Activated gamma-delta T cell treated with Interleukin-2 at 50 U/mL for 16 hours (primary cell): ENCODE measurements around the gene LSMEM2.
"Not testable (repeated sequence)": the region's sequence is repeated elsewhere in the genome, so short reads cannot be mapped to it uniquely, and the experiment has no call there.

Source experiments
- DNase-seq: peaks from one replicate; pipeline ENCODE4 v3.0.0-alpha.2; 2020

LSMEM2 gene

GRCh38 chr3:50278880-50279224 lies at the start of gene LSMEM2:
LSMEM2 (plus strand) TSS chr3:50279087; CDS start chr3:50279114, 27 bp downstream.
- no peak for DNase-seq

DNA sequence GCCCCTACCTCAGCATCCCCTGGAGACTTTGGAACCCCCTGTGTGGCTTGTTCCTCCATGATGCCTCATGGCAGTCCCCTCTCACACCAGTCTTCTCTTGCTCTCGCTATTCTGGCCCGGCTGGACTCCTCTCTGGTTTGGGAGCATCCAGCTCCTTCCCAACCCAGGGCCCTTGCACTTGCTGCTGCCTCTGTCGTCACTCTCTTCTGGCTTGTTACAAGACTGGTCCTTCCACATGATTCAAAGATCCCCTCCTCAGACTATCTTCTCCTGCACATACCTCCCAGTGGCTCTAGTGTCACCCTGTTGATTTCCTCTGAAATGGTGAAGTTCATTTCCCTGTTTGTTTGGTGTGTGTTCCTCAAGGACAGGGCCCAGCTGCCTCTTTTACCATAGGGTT lies 49.4 kb upstream of the LSMEM2 start:
- no peak for DNase-seq

DNA sequence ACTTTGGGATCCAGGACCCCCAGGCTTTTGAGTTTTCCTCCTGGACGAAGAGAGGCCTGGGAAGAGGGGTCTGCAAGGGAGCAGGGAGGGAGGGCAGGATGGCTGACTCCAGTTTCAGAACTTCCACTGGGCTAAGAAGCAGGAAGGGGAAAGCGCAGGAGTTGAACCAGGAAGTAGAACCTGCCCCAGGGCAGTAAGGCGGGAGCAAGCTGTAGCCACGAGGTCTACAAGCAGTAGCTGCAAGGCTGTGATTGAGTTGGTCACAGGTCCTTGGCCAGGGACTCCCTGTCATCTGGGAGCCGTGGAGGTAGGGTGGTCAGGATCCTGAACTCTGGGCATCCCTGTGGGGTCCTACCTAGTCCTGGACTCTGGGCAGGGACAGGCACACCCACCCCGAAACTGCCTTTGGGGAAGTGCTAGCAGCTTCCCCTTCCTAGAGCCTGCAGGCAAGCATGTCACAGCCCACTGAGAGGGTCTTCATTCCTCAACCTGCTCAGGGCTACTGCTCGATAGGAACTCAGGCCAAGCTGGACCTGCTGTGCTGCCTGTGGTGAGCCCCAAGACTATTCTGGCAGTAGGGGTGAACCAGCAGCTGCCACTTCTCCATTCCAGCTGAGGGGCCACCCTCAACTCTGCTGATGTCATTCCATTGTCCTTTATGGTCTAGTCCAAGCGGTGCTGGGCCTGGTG lies 48.6 kb upstream of the LSMEM2 start:
- no peak for DNase-seq

- DNase-seq = no peak
Observed at GRCh38 chr3:50230794-50231125, 48.1 kb upstream of the LSMEM2 start.

DNA sequence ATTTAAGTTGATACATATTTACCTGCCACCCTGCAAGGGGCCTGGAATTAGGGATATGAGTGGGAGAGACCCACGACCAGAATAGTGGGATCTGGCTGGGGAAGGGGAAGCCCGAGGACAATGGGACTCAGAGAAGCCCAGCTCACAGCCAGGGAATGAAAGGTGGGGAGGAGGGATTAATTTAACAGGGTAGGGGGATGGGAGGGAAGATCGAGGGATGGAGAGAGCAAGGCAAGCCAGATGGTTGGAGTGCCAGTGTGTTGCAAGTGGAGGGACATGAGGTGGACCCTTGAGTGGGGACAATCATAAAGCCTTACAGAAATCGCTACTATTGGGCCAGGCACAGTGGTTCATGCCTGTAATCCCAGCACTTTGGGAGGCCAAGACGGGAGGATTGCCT lies 47.3 kb upstream of the LSMEM2 start:
- DNase-seq = no peak

DNA sequence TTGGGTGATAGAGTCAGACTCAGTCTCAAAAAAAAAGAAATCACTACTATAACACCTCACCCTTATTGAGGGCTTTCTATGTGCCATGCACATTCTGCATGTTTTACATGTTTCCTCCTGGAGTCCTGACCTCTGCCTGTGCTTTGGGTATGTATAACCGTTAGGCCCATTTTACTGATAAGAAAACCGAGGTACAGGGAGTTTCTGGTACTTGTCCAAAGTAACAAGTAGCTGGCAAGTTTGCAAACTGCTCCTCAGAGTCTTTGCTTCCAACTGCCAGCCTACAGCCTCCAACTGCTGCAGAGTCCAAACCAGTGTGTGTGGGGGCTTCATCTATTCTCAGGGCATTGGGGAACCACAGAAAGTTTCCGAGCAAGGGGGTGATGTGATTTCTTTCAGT lies 46.6 kb upstream of the LSMEM2 start:
- no peak for DNase-seq

DNA sequence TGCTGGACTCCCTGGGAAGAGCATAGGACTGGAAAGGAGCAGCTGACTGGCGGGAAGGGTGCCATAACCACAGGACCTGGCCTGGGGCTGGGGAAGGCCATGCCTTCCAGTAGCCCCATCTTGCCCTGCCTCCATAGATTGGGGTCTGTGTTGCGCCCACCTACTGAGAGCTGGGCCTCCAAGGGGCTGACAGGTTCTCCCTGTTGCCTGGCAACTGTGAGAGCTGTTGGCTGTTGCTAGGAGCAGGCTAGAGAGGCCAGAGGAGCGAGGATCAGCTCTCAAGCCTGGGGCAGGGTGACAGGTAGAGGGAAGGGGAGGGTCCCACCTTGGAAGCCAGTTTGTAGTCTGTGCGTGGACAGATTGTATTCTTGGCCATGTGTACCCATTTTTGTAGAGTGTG lies 45.7 kb upstream of the LSMEM2 start:
- DNase-seq = no peak

- peak; percentile 99 for DNase-seq
Observed at GRCh38 chr3:50235716-50236483, 43.0 kb upstream of the LSMEM2 start, which contains the start of gene GNAI2. GNAI2 (plus strand) TSS chr3:50236204; CDS start chr3:50236336, 132 bp downstream.

DNA sequence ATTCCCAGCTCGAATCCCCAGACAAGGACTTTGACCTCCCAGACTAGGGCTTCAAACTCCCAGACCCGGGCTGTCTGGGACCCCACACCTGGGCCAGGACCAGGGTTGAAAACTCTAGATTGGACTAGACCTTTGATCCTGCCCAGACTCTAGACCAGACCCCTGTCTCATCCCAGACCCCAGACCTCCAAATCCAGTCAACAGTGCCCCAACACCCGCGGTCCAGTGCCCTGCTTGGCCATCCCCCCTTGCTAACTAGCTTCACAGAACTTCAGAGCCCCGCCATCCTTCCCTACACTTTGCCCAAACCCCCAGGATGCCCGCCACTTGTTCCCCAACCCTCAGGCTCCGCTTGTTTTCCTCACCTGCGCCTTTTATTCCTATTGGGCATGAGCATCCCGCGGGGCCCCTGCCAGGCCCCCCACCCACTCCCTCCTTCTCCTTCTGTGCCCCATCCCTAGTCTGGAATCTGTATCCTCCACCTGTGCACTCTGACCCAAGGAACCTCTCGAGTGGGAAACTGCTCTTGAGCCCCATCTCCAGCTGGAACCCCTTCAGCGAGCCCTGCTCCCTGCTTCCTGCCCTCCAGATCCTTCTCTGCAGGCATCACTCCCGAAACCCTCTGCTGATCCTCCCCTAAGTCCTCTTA lies 42.3 kb upstream of the LSMEM2 start:
- DNase-seq = no peak

- peak; percentile 27 for DNase-seq
Observed at GRCh38 chr3:50237133-50237651, 41.7 kb upstream of the LSMEM2 start.

DNA sequence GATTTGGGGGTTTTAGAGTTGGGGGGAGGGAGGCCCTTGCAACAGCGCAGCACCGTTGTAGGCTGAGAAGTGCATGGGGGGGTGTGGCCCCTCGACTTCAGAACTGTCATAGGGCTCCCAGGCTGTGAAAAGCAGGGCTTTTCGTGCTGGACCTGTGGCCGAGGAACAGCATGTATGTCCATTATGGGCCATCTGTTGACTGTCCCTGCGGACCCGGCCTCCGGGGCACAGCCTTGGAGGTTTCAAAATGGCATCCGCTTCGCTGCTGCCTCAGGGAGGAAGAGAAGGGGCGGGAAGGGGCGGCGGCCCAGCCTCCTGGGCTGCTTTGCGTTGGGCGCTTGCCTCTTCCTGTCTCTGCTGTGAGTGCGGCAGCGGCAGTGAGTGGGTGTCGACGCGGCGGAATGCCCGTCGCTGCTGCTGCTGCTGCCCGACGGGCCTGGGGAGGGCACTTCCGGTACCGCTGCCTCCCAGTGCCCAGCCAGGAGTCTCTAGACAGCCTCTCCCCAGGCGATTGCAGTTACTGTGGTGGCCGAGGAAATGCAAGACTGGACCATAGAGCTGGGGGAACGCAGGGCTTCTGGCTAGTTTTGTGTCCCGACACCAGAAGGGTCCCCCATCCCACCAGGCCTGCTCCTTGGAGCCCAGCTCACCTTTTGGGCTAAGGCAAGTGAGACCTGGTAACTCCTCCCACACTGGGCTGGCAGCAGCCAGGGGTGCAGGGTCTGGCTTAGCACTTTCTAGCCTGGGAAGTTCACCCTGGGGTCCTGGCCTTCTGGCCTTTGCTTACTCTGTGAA lies 40.9 kb upstream of the LSMEM2 start:
- peak; percentile 84 for DNase-seq

GRCh38 chr3:50238549-50239026 lies 40.3 kb upstream of the LSMEM2 start:
- DNase-seq = no peak

DNA sequence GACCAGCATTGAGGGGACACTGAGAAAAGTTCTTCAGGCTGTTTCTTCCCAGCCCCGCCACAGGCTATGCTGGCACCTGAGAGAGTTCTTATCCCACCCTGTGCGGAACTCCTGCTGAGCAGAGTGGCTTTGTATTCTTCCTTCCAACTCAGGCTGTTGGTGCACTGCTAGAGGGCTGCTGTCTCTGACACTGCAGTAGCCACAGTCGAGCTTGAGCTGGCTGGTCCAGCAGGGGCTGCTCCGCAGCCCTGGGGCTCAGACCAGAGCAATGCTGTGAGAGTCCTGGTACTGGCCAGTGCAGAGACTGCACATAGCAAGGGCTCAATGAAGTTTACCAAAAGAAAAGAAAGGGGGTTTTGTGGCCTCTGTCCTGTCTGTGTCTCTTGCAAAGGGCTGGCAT lies 39.2 kb upstream of the LSMEM2 start:
- no peak for DNase-seq

- DNase-seq = no peak
Observed at GRCh38 chr3:50241163-50241562, 37.7 kb upstream of the LSMEM2 start.

DNA sequence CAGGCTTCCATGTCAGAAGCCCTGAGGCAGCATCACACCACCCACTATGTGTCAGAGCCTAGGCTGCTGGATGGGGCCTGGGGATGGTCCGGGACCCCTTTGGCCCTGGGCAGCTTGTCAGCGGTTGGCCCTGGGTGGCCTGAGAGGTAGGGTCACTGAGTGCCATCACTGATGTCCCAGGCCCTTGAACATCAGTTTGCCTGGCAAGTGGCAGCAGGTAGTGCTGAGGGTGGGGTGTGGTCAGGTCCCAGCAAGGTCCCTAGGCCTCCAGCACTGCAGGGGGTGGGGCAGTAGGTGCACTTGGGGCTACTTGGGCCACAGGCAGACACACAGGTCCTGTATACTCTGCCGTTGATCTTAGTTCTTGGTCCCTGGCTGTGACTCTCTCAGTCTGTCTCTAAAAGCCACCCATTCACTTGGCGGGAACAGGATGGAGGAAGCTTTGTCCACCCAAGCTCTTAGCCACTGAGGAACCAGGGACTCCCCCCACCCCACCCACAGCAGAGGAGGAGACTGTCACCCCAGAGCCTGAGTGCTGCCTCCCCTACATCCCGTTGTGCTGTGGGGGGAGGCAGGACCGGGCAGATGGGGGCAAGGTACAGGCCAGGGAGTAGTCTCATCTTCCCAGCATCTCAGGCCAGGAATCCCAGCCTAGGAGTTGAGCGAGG lies 37.0 kb upstream of the LSMEM2 start:
- DNase-seq = no peak

GRCh38 chr3:50242381-50242770 lies 36.5 kb upstream of the LSMEM2 start:
- no peak for DNase-seq

- no peak for DNase-seq
Observed at GRCh38 chr3:50242851-50243542, 35.9 kb upstream of the LSMEM2 start.

- no peak for DNase-seq
Observed at GRCh38 chr3:50243543-50243895, 35.4 kb upstream of the LSMEM2 start.

DNA sequence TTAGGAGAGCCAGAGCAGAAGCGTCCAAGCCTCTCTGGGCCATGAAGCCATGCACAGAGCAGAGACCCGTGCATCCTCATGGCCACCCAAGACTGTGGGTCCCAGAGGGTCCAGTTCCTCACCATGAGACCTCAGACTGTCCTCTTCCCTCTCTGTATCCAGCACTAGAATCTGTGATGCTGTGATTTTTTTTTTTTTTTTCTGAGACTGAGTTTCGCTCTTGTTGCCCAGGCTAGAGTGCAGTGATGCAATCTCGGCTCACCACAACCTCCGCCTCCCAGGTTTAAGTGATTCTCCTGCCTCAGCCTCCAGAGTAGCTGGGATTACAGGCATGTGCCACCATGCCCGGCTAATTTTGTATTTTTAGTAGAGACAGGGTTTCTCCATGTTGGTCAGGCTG lies 34.1 kb upstream of the LSMEM2 start:
- not testable (repeated sequence) for DNase-seq

- DNase-seq = no peak
Observed at GRCh38 chr3:50245251-50245745, 33.6 kb upstream of the LSMEM2 start.

DNA sequence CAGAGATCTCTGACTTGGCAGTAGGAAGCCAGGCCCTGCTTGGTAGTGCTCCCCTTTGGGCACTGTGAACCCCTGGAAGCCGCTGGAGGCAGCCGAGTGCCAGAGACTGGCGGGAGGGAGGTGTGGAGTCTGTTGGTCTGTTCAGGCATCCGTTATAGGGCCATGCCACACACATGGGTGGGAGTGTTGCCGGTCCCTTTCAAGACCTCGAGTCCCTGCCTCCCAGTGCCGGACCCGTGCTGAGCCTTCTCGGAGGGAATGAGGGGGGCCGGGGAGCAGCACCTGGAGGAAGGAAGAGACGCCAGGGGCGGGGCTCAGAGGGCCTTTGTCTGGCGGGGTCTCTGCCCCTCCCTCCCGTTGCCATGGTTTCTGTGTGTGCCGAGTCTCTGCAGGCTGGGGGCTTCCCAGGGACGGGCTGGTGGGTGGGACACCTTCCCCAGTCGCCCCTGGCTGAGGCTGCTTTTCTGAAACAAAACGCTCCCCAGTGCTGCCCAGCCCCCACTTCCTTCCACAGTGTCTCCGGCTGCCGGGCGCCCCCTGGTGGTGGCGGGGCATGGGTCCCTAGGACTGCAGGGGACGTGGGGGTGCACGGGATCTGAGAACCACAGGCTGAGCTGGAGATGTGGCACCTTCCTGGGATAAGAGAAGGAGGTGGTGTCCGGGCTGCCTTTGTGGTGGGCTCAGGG lies 32.9 kb upstream of the LSMEM2 start:
- DNase-seq = peak; percentile 97
